HEK293T (cell line): ENCODE results near the gene MAMDC2.

Experiments
- CTCF ChIA-PET: fragments of 350-600 bp; formaldehyde crosslinking; extraction: SDS; loops from one replicate; lab custom pipeline; 2021; ENCODE audit warnings: antibody characterized with exemption, inconsistent platforms; lab: Yijun Ruan, JAX
- POLR2A ChIA-PET: fragments of 350-600 bp; formaldehyde crosslinking; extraction: SDS; loops from one replicate; lab custom pipeline; 2020; ENCODE audit warnings: antibody characterized with exemption, inconsistent platforms; lab: Yijun Ruan, JAX
- DNase-seq: peaks from one replicate; pipeline ENCODE4 v3.0.0; 2012; ENCODE audit warnings: mixed read lengths; ENCODE audit errors: extremely low spot score
- ARNT ChIP-seq: fragments of 450-650 bp; IDR thresholded peaks from 2 replicates; pipeline ENCODE4 v1.6.1; 2017; ENCODE audit warnings: mild to moderate bottlenecking
- BHLHE40 ChIP-seq: fragments of 450-650 bp; IDR thresholded peaks from 2 replicates; pipeline ENCODE4 v1.6.1; 2016; ENCODE audit warnings: mild to moderate bottlenecking, moderate library complexity, borderline replicate concordance
- CTBP1 ChIP-seq: fragments of 450-650 bp; IDR thresholded peaks from 2 replicates; pipeline ENCODE4 v1.6.1; 2016; ENCODE audit warnings: borderline replicate concordance
- ELF4 ChIP-seq: fragments of 450-650 bp; IDR thresholded peaks from 2 replicates; pipeline ENCODE4 v1.6.1; 2017; ENCODE audit warnings: antibody characterized with exemption
- FOXA1 ChIP-seq: fragments of 450-650 bp; IDR thresholded peaks from 2 replicates; pipeline ENCODE4 v1.6.1; 2016; ENCODE audit warnings: mild to moderate bottlenecking
- FOXK2 ChIP-seq: fragments of 450-650 bp; IDR thresholded peaks from 2 replicates; pipeline ENCODE4 v1.6.1; 2016; ENCODE audit warnings: mild to moderate bottlenecking
- FOXM1 ChIP-seq: fragments of 450-650 bp; IDR thresholded peaks from 2 replicates; pipeline ENCODE4 v1.6.1; 2017; ENCODE audit warnings: mild to moderate bottlenecking, borderline replicate concordance
- HDGF ChIP-seq: fragments of 450-650 bp; IDR thresholded peaks from 2 replicates; pipeline ENCODE4 v1.6.1; 2017; ENCODE audit warnings: antibody characterized with exemption, borderline replicate concordance
- L3MBTL2 ChIP-seq: fragments of 450-650 bp; conservative IDR thresholded peaks from 2 replicates; pipeline ENCODE4 v1.6.1; 2016; ENCODE audit warnings: mild to moderate bottlenecking
- LEF1 ChIP-seq: fragments of 450-650 bp; IDR thresholded peaks from 2 replicates; pipeline ENCODE4 v1.6.1; 2017; ENCODE audit warnings: mild to moderate bottlenecking, borderline replicate concordance
- NFRKB ChIP-seq: fragments of 450-650 bp; IDR thresholded peaks from 2 replicates; pipeline ENCODE4 v1.6.1; 2016; ENCODE audit warnings: mild to moderate bottlenecking, moderate library complexity
- PKNOX1 ChIP-seq: fragments of 450-650 bp; IDR thresholded peaks from 2 replicates; pipeline ENCODE4 v1.6.1; 2016
- SP1 ChIP-seq: fragments of 450-650 bp; IDR thresholded peaks from 2 replicates; pipeline ENCODE4 v1.6.1; 2017
- SUZ12 ChIP-seq: fragments of 450-650 bp; IDR thresholded peaks from 2 replicates; pipeline ENCODE4 v1.6.1; 2016; ENCODE audit warnings: mild to moderate bottlenecking
- TARDBP ChIP-seq: fragments of 450-650 bp; IDR thresholded peaks from 2 replicates; pipeline ENCODE4 v1.6.1; 2016
- ZNF384 ChIP-seq: fragments of 450-650 bp; IDR thresholded peaks from 2 replicates; pipeline ENCODE4 v1.6.1; 2016

MAMDC2 gene

GRCh38 chr9:70220216-70220615 is 176.6 kb downstream of the MAMDC2 start:
- no peak for DNase-seq
- CTCF ChIA-PET = no interaction called here
- TF ChIP-seq ELF4 (no peak), TARDBP (no peak), PKNOX1 (no peak), LEF1 (no peak), L3MBTL2 (no peak), ARNT (no peak), ZNF384 (no peak), SP1 (no peak), BHLHE40 (no peak), FOXA1 (no peak), CTBP1 (no peak), SUZ12 (no peak), FOXK2 (no peak), FOXM1 (no peak), HDGF (no peak), NFRKB (no peak)
- POLR2A ChIA-PET = no interaction called here

GRCh38 chr9:70222354-70222753 is 178.7 kb downstream of the MAMDC2 start:
- CTCF ChIA-PET = no interaction called here
- DNase-seq = no peak
- POLR2A ChIA-PET = no interaction called here
- TF ChIP-seq ELF4 (no peak), NFRKB (no peak), ARNT (no peak), HDGF (no peak), LEF1 (no peak), ZNF384 (no peak), PKNOX1 (no peak), TARDBP (no peak), FOXA1 (no peak), FOXM1 (no peak), SP1 (no peak), BHLHE40 (no peak), FOXK2 (no peak)

- TF ChIP-seq CTBP1 (no peak), SUZ12 (no peak), ARNT (no peak), TARDBP (no peak), NFRKB (no peak), SP1 (no peak)
- no peak for DNase-seq
- ChIA-PET CTCF (no interaction called here), POLR2A (no interaction called here)
Measured at GRCh38 chr9:70228118-70228517, 184.5 kb downstream of the MAMDC2 start.

- ChIA-PET POLR2A (no interaction called here), CTCF (no interaction called here)
- TF ChIP-seq BHLHE40 = no peak
- no peak for TF ChIP-seq FOXK2
- TF ChIP-seq ARNT = no peak
- TF ChIP-seq FOXM1 = no peak
- no peak for TF ChIP-seq SP1
- no peak for TF ChIP-seq L3MBTL2
- no peak for TF ChIP-seq PKNOX1
- no peak for TF ChIP-seq ZNF384
- no peak for TF ChIP-seq LEF1
- no peak for TF ChIP-seq NFRKB
- no peak for TF ChIP-seq ELF4
- TF ChIP-seq TARDBP = no peak
- TF ChIP-seq CTBP1 = no peak
- TF ChIP-seq SUZ12 = no peak
- TF ChIP-seq FOXA1 = no peak
- no peak for DNase-seq
Measured at GRCh38 chr9:70228611-70229010, 185.0 kb downstream of the MAMDC2 start.

GRCh38 chr9:70229026-70229425 is 185.4 kb downstream of the MAMDC2 start:
- CTCF ChIA-PET = no interaction called here
- POLR2A ChIA-PET = no interaction called here
- TF ChIP-seq PKNOX1 (no peak), HDGF (no peak), TARDBP (no peak), CTBP1 (no peak), NFRKB (no peak), SP1 (no peak), FOXM1 (no peak), L3MBTL2 (no peak)
- DNase-seq = no peak

- ChIA-PET POLR2A (no interaction called here), CTCF (interaction anchor here (0.9 kb wide), 1 partner anchor 258 kb away, joined by 3 read pairs; no protein-coding TSS in a partner anchor)
- TF ChIP-seq L3MBTL2 (no peak), TARDBP (no peak), ARNT (no peak)
Measured at GRCh38 chr9:70229579-70229978, 185.9 kb downstream of the MAMDC2 start.

More at GRCh38 chr9:70229579-70229978, 185.9 kb downstream of the MAMDC2 start:
- DNase-seq = peak; percentile 9
